Measurements from ENCODE around the gene CPLANE1.
"Not testable (repeated sequence)": the region's sequence is repeated elsewhere in the genome, so short reads cannot be mapped to it uniquely, and the experiment has no call there.

DNA sequence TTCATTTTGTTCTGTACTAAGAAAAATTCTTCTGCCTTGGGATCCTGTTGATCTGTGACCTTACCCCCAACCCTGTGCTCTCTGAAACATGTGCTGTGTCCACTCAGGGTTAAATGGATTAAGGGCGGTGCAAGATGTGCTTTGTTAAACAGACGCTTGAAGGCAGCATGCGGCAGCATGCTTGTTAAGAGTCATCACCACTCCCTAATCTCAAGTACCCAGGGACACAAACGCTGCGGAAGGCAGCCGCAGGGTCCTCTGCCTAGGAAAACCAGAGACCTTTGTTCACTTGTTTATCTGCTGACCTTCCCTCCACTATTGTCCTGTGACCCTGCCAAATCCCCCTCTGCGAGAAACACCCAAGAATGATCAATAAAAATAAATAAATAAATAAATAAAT is 47.1 kb upstream of the CPLANE1 start:
- TF ChIP-seq, protein P1, sequence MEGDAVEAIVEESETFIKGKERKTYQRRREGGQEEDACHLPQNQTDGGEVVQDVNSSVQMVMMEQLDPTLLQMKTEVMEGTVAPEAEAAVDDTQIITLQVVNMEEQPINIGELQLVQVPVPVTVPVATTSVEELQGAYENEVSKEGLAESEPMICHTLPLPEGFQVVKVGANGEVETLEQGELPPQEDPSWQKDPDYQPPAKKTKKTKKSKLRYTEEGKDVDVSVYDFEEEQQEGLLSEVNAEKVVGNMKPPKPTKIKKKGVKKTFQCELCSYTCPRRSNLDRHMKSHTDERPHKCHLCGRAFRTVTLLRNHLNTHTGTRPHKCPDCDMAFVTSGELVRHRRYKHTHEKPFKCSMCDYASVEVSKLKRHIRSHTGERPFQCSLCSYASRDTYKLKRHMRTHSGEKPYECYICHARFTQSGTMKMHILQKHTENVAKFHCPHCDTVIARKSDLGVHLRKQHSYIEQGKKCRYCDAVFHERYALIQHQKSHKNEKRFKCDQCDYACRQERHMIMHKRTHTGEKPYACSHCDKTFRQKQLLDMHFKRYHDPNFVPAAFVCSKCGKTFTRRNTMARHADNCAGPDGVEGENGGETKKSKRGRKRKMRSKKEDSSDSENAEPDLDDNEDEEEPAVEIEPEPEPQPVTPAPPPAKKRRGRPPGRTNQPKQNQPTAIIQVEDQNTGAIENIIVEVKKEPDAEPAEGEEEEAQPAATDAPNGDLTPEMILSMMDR (conservative IDR thresholded peaks at IDR 0.05; ENCODE audit: low read depth, low read length), result not testable (repeated sequence)
- TF ChIP-seq, protein P2, sequence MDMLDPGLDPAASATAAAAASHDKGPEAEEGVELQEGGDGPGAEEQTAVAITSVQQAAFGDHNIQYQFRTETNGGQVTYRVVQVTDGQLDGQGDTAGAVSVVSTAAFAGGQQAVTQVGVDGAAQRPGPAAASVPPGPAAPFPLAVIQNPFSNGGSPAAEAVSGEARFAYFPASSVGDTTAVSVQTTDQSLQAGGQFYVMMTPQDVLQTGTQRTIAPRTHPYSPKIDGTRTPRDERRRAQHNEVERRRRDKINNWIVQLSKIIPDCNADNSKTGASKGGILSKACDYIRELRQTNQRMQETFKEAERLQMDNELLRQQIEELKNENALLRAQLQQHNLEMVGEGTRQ (IDR thresholded peaks at IDR 0.05; ENCODE audit: low read depth, low read length), result not testable (repeated sequence)
- not testable (repeated sequence) for TF ChIP-seq FOS, BHLHE40 (IDR thresholded peaks at IDR 0.05; ENCODE audit: low read depth, low read length)
